ENCODE measurements around the gene PTPN11.

DNA sequence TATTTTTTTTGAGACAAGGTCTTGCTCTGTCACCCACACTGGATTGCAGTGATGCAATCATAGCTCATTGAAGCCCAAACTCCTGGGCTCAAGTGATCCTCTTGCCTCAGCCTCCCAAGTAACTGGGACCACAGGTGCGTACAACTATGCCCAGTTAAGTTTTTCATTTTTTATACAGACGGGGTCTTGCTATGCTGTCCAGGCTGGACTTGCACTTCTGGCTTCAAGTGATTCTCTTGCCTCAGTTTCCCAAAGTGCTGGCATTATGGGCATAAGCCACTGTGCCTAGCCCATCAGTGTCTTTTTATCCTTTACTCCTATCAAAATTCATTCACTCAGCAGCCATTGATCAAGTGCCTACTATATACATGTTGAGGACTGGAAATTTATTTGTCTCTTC is 9.0 kb downstream of the PTPN11 start:
- TF ChIP-seq, protein P1, sequence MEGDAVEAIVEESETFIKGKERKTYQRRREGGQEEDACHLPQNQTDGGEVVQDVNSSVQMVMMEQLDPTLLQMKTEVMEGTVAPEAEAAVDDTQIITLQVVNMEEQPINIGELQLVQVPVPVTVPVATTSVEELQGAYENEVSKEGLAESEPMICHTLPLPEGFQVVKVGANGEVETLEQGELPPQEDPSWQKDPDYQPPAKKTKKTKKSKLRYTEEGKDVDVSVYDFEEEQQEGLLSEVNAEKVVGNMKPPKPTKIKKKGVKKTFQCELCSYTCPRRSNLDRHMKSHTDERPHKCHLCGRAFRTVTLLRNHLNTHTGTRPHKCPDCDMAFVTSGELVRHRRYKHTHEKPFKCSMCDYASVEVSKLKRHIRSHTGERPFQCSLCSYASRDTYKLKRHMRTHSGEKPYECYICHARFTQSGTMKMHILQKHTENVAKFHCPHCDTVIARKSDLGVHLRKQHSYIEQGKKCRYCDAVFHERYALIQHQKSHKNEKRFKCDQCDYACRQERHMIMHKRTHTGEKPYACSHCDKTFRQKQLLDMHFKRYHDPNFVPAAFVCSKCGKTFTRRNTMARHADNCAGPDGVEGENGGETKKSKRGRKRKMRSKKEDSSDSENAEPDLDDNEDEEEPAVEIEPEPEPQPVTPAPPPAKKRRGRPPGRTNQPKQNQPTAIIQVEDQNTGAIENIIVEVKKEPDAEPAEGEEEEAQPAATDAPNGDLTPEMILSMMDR (conservative IDR thresholded peaks at IDR 0.05; ENCODE audit: low read length): no peak
- TF ChIP-seq EZH2phosphoT487 (IDR thresholded peaks at IDR 0.05; ENCODE audit: borderline replicate concordance, low read depth, low read length): no peak
